CD4-positive, alpha-beta T cell treated with Interleukin-10 for 1 hour (primary cell): ENCODE results near the gene CRYGN.
A peak's percentile ranks its signal among the peaks of the same experiment; 100 is the strongest.

Source experiments
- DNase-seq: peaks from one replicate; pipeline ENCODE4 v3.0.0-alpha.2; 2020

CRYGN gene

DNA sequence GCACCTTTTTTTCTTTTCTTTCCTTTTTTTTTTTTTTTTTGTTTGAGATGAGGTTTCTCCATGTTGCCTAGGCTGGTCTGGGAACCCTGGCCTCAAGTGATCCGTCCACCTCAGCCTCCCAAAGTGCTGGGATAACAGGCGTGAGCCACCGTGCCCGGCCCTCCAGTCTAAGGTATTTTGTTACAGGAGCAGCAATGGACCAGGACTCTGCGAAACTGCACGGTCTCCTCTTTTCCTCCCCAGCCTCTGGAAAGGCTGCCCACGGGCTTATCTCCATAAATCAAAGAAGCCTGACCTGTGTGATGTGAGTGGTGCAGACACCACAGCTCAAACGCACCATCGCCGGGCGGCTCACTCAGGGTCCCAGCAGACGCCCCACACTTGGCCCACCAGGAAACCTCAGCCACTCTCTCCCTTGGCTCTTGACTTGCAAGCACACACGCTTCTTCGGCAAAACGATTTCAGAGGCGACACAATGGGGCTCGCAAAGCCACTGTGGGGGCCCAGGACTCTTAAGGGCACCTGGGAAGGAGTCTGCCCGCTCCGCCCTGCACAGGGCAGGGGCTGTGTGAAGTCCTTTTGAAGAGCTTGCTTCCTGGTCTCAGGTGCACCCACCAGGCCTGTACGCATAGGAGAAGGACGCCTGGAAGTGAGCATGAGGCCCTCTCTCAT is 50.7 kb downstream of the CRYGN start:
- no peak for DNase-seq

DNA sequence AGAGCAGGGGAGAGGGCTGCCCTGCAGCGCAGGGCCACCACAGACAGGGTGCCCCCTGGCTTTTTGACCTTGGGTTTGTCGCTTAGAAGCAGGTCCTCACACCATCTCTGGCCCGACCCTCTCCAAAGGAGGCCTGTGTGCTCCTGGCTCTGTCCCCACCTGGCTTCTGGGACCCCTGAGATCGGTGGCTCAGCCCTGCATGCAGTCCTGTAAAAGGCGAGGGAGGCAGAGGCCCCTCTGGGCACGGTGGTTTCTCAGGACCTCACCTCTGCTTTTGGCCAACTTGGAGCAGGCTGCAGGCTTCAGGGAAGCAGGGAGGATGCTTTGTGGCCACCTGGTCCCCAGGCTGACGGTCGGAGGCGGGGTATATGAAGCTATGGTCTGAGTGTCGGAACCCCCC is 51.5 kb downstream of the CRYGN start:
- DNase-seq = no peak

DNA sequence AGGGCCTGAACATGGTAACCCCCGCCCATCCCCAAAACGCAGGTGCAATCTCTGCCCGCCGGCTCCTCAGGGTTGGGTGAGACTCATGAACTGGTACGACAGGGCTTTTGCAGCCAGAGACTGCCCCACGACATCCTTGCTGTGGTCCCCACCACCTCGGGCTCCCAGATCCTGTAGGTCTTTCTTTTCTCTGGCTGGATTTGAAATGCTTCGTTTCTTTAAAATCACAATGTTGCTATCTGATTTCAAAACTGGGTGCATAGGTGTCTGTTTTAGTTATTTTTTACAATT is 52.0 kb downstream of the CRYGN start:
- DNase-seq = no peak

DNA sequence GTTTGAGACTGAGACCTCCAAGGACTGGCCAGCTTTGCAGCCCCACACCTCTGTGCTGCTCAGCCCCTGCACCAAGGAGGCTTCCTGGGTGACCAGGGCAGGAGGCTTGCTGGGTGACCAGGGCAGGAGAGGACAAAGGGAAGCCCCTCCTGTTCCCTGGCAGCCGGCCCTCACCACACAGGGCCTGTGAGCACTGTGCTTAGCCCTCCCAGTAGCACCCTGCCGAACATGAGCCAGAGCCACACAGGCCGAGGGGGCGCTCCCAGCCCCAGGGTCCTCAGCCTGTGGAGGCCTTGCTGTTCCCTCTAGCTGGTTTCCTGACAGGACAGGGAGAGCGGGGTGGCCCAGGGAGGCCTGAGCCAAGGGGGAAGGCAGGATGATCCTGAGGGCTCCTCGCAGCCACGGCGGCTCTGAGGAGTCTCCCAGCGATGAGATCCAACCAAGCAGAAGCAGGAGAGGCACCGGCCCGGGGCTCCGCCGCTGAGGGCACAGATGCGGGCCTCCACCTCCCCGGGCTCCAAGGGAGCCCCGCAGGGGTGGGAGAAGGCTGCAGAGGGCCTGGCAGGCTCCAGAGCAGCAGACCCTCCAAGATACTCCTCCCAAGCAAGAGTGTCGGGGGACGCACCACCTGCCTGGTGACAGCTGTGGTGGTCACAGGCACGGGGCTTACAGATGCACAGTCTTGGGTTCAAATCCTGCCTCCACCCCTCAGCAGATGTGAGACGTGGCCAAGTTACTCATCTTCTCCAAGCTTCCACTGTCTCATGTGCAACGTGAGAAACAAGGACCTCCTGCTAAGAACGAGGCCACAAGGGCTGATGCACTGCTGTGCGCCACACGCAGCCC is 52.6 kb downstream of the CRYGN start:
- no peak for DNase-seq

DNA sequence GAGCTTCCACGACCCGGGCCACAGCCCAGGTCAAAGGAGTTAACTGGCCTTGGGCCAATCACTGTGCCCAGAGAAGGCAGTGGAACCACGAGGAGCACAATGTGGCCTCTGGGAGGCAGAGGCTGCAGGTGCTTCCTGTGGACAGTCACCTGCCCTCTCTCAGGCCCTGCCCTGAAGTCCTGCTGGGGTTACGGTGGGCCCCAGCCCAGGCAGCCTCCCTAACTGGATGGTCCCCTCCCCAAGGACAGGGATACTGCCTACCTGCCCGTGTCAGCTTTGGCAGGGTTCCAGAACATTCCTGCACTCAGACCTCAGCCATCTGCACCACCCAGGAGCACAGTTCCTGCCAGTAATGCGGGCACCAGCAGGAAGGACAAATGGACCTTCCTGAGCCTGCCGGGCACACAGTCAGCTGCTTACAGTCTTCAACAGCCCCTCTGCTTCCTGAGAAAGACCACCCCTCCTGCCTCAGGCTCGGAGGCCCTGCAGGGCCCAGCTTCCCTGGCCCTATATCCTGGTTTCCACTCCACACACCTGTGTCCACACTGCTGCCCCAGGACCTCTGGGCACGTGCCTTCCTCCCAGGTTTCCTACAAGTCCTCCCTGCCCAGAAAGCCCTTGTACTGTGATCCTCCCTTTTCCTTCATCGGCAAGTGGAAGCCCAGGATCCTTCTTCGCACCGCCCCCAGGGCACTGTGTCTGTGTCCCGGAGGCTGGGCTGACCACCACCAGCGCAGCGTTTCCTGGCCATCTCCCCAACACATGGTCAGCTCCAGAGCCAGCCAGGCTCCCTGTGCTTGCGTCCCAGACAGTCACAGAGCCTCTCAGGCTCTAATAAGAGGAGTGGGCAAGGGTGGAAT is 53.4 kb downstream of the CRYGN start:
- no peak for DNase-seq

DNA sequence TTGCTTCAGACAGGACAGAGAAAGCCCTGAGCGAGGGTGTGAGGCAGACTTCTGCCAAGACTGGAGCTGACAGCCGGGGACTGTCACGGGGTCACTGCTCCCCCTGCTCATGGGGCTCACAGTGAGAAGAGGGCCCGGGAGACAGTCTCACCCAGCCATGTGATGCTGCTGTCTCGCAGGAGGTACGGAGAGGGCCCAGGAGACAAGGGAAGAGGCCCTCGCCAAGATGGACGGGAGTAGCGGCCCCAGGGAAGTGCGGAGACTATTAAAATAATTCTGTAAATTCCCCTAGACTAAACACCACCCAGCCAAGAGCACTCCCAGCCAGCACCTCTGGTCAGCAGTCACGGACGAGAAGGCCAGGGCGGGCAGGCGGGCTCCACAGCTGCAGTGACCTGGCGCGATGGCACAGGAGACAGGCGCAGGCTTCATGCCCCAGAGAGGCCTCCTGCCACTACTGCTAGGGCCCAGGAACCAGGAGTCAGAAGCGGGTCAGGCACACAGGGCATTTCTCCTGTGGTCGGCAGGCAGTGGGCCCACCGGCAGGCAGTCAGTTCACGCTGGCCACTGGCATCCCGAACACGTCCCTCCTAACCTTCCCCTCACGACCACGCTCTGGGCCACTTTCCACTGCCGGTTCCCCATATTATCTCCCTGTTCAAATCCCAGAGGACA is 54.2 kb downstream of the CRYGN start:
- no peak for DNase-seq

DNA sequence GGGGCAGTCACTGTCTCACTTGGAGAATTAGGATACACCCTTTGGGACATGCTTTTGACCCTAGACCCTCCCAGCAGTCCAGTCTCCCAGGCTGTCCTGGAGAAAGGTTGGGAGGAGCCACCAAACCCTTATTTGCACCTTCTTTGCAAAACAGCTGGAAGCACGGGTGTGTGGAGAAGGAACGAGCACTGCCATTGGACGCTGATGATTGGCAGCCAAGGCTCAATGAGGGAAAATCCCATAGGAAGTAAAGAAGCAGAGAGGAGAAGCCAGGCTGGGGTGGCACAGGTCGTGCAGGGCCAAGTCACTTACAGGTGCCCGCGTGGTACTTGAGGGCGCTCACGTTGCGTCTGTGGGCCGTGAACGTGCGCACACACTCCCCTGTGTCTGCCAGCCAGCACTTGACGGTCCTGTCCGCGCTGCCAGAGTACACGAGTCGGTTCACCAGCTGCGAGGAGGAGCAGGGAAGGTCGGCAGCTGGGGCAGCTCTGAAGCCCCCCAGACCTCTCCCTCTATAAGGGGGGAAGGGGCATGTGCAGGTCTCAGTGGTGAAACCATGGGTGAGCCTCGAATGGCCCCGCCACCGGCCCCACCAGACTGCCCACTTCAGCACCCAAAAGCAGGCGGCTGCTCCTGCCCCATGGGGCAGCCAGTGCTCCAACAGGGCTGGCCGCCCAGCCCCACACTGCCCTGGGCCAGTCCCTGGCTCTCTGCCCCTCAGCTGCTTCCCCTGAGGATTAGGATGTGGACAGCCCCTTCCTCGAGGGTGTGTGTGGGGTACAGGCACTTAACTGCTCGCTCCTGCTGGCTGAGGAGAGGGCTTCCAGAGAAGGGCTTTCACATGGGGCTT is 54.9 kb downstream of the CRYGN start:
- no peak for DNase-seq

DNA sequence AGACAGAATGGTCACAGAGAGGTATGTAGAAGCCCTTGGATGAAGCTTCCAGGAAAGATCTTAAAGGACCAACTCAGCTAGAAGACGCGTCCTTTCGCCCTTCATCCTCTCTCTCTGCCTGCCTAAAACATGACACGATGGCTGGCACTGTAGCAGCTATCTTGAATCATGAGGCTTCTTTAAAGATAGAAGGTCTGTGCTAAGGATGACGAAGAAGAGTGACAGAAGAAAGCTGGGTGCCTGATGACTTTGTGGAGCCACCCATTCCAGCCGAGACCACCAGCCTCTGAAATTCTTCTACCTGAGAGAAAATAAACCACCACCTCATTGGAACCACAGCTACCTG is 55.6 kb downstream of the CRYGN start:
- DNase-seq = no peak

DNA sequence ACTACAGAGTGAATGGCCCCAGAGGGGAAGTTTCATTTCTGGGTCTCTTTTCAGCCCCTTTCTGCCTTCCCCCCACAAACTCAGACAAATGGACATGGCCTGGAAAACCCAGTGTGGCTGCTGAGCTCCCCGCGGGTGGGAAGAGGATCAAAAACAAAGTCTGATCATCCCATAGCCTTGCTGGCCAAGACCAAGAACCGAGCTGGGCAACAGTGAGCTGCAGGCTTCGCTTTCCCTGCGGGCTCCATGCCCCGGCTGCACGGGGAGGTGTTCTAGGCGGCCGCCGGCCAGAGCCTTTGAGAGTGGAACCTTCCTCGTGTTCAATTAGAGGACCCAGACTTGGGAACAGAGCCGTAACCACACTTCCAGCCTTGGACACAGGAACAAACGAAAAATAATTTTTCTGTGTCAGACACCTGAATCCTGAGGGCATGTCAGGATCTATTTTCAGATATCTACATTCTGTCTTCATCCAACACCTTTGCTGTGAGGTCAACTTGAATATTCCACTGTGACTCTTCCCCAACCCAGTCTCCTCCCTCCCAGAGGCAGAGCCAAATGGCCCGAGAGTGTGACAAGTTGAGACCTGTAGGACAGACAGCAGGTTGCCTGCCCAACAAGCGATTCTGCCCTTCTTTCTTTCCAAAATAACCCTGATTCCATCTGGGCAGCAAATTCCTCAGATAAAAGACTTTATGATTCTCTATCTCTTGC is 56.1 kb downstream of the CRYGN start:
- no peak for DNase-seq

DNA sequence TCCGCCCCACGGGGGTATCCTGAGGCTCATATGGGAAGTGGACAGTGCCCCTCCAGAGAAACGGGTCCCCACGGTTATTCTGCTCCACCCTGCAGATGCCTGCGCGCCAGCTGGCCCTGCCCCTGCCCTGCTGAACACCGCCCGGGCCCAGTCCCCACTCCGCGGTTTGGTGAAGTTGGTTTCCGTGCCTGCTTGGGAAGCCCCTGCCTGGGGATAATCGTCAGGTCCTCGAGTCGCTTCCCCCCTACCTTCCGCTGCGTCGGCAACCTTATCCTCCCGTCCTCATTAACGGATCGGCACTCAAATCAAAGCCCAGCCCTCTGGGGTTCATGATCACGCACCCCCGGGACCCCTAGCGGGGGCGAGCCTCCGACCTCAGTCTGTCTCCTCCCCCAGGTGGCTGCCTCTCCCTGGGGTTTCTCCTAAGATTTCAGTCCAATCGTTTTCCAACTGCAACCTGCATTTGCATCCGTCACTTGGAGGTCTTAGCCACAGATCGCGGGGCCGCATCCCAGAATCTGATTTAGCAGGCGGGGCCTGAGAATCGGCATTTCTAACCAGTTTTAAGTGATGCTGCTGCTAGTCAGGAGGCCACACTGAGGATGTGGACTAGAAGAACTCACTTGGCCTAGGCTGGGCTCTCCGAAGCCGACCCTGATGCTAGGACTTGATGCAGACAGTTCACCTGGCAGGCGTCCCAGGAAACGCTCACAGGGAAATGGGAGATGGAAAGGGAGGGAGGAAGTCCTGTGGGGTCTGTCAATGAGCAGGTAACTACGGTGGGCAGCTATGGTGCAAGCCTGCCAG is 57.7 kb downstream of the CRYGN start:
- DNase-seq = peak; percentile 69

DNA sequence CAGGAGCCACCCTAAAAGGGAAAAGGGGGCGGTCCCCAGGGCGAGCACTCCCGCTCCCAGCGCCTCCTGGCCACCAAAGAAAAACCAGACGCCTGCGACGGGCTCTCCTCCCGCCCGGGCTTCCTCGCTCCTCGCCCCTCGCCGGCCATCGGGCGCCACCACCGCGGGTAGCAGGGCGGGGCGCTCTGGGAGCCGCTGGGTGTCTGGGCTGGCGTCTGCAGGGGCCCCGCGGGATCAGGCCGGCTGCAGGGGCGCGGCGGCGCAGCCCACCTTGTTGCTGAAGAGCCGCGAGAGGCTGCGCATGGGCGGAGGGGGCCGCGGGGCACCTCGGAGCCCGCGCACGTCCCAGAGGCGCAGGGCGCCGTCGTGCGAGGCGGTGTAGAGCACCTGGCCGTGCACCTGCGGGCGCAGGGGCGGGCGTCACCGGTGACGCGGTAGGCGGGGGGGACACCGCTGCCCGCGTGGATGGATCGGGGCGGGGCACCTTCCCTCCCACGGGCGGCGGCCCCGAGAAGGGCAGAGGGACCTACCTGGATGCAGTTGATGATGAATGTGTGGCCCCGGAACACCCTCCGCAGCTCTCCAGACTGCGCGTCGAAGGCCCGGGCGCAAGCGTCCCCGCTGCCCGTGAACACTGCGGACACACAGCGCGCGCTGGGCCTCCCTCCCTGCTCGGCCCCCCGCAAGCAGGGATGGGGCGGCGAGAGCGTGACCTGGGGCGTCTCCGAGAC is 58.4 kb downstream of the CRYGN start:
- DNase-seq = peak; percentile 72

DNA sequence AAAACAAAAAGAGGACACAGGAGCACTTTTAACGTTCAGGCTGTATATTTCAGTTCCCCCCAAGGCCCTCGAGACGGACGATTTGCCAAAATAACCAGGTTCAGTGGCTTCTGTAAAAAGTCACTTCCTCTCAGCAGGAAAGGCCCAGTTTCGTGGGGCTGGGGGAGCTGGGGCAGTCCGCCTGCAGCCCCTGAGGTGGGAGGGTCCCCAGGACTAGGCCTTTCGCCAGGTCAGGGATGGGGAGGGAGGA is 58.9 kb downstream of the CRYGN start:
- no peak for DNase-seq

DNA sequence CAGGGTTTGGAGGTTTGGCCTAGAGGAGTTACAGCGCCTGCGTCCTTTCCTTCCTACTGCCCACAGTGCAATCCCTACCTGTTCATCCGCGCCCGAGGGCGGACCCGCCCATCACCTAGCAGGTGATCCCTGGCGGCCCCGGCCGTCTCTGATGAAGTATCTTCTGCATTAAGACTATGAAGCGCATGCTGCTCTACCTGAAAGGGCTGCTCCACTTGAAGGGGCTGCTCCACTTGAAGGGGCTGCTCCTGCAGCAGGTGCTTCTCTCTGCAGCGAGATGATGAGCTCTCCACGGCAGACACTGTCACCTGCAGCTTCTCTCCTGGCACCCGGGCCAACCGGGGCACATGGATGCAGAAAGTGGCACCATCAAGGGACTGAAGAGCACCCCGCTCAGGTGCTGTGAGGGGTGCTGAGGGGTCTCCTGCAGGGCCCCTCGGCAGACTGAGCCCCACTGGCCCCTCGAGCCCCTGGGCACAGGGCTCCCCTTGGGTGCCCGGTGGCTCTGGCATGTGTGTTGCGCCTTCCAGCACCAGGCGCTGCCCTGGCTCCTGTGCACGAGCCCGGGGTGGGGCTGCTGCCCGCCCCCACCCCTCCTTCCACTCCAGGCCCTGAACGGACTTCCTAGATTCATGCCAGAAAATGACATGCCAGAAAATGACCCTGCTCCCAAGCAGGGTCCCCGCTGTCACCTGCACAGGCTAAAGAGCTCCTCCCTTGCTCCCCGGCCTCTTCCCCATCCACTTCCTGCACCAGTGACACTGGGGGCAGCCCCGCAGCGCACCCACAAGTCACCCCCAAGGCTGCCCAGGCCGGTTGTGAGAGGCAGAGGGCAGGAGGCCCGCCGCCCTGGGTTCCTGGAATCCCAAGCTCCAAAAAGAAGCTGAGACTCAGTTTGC is 59.5 kb downstream of the CRYGN start:
- DNase-seq = no peak

DNA sequence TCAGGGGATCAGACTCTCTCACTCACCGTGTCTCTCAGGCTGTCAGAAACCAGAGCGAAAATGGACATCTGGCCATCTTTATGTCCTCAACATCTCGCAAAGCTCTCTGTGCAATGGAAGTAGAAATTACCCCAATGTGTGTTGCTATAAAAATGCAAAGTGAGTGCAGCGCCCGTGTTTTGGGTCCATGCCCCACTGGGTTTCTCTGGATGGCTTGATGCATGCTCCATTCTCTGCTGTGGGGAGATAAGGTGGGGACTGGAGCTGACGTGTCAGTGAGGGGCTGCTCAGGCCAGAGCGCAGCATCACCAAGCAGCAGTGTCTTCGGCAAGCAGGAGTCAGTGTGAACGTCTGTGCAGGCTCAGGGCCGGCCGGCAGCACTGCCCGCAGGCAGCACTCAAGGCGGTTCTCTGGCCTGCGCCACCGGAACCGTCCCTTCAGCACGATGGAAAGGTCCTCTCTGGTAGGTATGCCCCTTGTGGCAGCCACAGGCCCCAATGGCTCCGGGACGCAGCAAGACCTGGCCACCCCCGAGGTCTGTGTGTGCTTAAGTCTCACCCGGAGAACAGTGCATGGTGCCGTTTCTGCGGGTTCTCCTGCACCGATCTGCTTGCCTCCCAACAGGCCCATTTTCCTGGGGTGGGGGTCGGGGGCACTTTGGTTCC is 60.3 kb downstream of the CRYGN start:
- no peak for DNase-seq

DNA sequence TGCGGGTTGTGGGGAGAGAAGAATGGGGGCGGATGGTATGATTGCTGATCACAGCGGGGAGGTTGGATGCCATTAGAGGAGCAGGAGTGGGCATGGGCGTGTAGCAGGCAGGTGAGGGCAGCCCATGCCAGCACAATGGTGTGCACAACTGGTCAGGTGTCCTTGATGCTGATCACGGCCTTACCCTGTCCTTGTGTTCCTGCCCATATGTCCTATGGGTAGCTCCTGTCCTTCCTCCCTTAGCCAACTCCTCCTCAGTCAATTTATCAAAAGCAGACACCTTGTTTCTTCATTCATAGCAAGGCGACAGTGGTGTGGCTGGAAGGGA is 60.8 kb downstream of the CRYGN start:
- DNase-seq = no peak
